Endodermal cell (in vitro differentiated cells): ENCODE measurements around the gene TNNI3K. TPM values are rescaled to one million over a fixed set of nuclear protein-coding genes. Genes with fewer than 3 reads are reported as not detected.

Experiments
- DNase-seq: peaks from one replicate; pipeline ENCODE4 v3.0.0-alpha.2; 2017
- H3K27ac ChIP-seq: 2 replicates; pipeline ENCODE4 v1.5.1; 2013; ENCODE audit warnings: mild to moderate bottlenecking, low read depth, low read length, moderate library complexity
- H3K27me3 ChIP-seq: 2 replicates; pipeline ENCODE4 v1.6.1; 2013; ENCODE audit warnings: mild to moderate bottlenecking, low read length, moderate library complexity; ENCODE audit not compliant: insufficient read depth, control insufficient read depth, poor library complexity, severe bottlenecking
- H3K36me3 ChIP-seq: 2 replicates; pipeline ENCODE4 v1.7.0; 2013; ENCODE audit warnings: mild to moderate bottlenecking, low read length, moderate library complexity; ENCODE audit not compliant: control insufficient read depth, insufficient read depth
- H3K4me1 ChIP-seq: one replicate; pipeline ENCODE4 v1.7.0; 2013; ENCODE audit warnings: low read length; ENCODE audit not compliant: control insufficient read depth, insufficient read depth
- H3K4me3 ChIP-seq: 2 replicates; pipeline ENCODE4 v1.5.1; 2013; ENCODE audit warnings: mild to moderate bottlenecking, low read length, moderate library complexity
- H3K9ac ChIP-seq: 2 replicates; pipeline ENCODE4 v1.6.1; 2013; ENCODE audit warnings: mild to moderate bottlenecking, low read length, moderate library complexity; ENCODE audit not compliant: poor library complexity, severe bottlenecking; ENCODE audit errors: extremely low read depth
- H3K9me3 ChIP-seq: 2 replicates; pipeline ENCODE4 v1.6.1; 2013; ENCODE audit warnings: mild to moderate bottlenecking, low read length, moderate library complexity; ENCODE audit not compliant: control insufficient read depth
- H3K27ac Mint-ChIP-seq: 2 replicates; pipeline ENCODE4 v1.8.0; 2020; ENCODE audit warnings: mixed read lengths
- H3K27me3 Mint-ChIP-seq: 2 replicates; pipeline ENCODE4 v1.8.0; 2021; ENCODE audit warnings: mild to moderate bottlenecking, mixed read lengths; ENCODE audit not compliant: insufficient read depth
- H3K36me3 Mint-ChIP-seq: 2 replicates; pipeline ENCODE4 v1.8.0; 2020; ENCODE audit warnings: low read depth, mixed read lengths
- H3K4me1 Mint-ChIP-seq: 2 replicates; pipeline ENCODE4 v1.8.0; 2020; ENCODE audit warnings: mixed read lengths
- H3K4me3 Mint-ChIP-seq: 2 replicates; pipeline ENCODE4 v1.8.0; 2020; ENCODE audit warnings: mild to moderate bottlenecking, moderate library complexity, mixed read lengths
- H3K9me3 Mint-ChIP-seq: 2 replicates; pipeline ENCODE4 v1.8.0; 2020; ENCODE audit warnings: mild to moderate bottlenecking, mixed read lengths
- WGBS, 2 experiments: methylation state at CpG; one replicate each; pipeline versions ENCODE4 v1.1.5 to v1.1.7; 2013; ENCODE audit warnings: missing lambda C conversion rate in 2 of 2, mixed read lengths in 1 of 2; ENCODE audit not compliant: insufficient coverage in 1 of 2, insufficient read length in 1 of 2; 5-methylcytosine and 5-hydroxymethylcytosine counted together
- total RNA-seq, 2 donors: library from RNA; stranded (reverse); fragmentation: NEBNext Ultra II Directional in 1 of 2; extraction: Animal tissue kit (Norgen Biotek cat#: 25700) in 1 of 2; gene quantifications; 2 replicates in 1 of 2; 3 replicates in 1 of 2; pipeline ENCODE4 v1.2.1, GENCODE V29; 2021
- TF ChIP-seq, protein P1 (sequence below): fragments of 200-600 bp; sonication (generic); conservative IDR thresholded peaks from 2 replicates; pipeline ENCODE4 v1.5.0; 2021; ENCODE audit warnings: antibody characterized with exemption, mild to moderate bottlenecking

TNNI3K gene
- total RNA-seq, 2 donors from 2014 or later, result 1.1 TPM; not detected in 1

GRCh38 chr1:74341702-74342339 is 106.6 kb downstream of the TNNI3K start:
- Mint-ChIP-seq H3K36me3 (no peaks in the 10 kb centered on the region), H3K27me3 (no peaks in the 10 kb centered on the region), H3K9me3 (no peaks in the 10 kb centered on the region), H3K4me1 (no peaks in the 10 kb centered on the region), H3K4me3 (no peak overlapping the region), H3K27ac (no peak overlapping the region)
- Histone ChIP-seq H3K36me3 (no peaks in the 10 kb centered on the region), H3K4me3 (no peak overlapping the region), H3K4me1 (no peaks in the 10 kb centered on the region), H3K27ac (no peak overlapping the region), H3K9ac (no peak overlapping the region), H3K27me3 (no peaks in the 10 kb centered on the region), H3K9me3 (no peaks in the 10 kb centered on the region)
- DNase-seq, result no peak
- TF ChIP-seq, protein P1, sequence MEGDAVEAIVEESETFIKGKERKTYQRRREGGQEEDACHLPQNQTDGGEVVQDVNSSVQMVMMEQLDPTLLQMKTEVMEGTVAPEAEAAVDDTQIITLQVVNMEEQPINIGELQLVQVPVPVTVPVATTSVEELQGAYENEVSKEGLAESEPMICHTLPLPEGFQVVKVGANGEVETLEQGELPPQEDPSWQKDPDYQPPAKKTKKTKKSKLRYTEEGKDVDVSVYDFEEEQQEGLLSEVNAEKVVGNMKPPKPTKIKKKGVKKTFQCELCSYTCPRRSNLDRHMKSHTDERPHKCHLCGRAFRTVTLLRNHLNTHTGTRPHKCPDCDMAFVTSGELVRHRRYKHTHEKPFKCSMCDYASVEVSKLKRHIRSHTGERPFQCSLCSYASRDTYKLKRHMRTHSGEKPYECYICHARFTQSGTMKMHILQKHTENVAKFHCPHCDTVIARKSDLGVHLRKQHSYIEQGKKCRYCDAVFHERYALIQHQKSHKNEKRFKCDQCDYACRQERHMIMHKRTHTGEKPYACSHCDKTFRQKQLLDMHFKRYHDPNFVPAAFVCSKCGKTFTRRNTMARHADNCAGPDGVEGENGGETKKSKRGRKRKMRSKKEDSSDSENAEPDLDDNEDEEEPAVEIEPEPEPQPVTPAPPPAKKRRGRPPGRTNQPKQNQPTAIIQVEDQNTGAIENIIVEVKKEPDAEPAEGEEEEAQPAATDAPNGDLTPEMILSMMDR, result no peak
- WGBS, 2 experiments, result 95 to 96% methylated on average over 4 of the region's 4 CpGs

DNA sequence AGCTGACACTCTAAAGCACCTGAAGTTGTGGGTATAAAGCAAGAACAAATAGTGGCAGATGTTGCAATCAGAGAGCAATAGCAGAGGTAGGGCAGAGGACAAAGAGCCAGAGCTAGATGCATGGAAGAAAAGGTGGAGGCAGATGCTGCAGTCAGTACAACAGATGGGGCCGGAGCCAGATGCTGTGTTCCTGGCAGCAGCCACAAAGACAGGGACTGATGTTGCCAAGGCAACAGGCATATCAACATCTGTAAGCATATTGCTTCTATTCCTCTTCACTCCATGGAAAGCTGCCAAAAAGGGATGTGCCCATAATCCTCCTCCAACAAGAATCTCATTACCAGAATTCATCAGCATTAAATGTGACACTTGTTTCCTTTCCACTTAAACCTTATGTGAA is 108.0 kb downstream of the TNNI3K start:
- Histone ChIP-seq H3K9me3 (no peaks in the 10 kb centered on the region), H3K4me3 (no peak overlapping the region), H3K4me1 (no peaks in the 10 kb centered on the region), H3K27me3 (no peaks in the 10 kb centered on the region), H3K9ac (no peak overlapping the region), H3K36me3 (no peaks in the 10 kb centered on the region), H3K27ac (no peak overlapping the region)
- DNase-seq, result no peak
- H3K4me3 Mint-ChIP-seq, result no peak overlapping the region
- no peak overlapping the region for H3K27ac Mint-ChIP-seq
- 60 to 88% methylated on average over 1 of the region's 1 CpG for WGBS, 2 experiments
- no peaks in the 10 kb centered on the region for H3K4me1 Mint-ChIP-seq
- no peaks in the 10 kb centered on the region for H3K27me3 Mint-ChIP-seq
- TF ChIP-seq, protein P1, result no peak
- H3K36me3 Mint-ChIP-seq, result no peaks in the 10 kb centered on the region
- H3K9me3 Mint-ChIP-seq, result peaks cover under 1% of the 10 kb centered on the region

GRCh38 chr1:74344387-74344786 is 109.2 kb downstream of the TNNI3K start:
- no peaks in the 10 kb centered on the region for H3K36me3 Mint-ChIP-seq
- 80 to 92% methylated on average over 1 of the region's 1 CpG for WGBS, 2 experiments
- Histone ChIP-seq H3K9me3 (no peaks in the 10 kb centered on the region), H3K9ac (no peak overlapping the region), H3K4me3 (no peak overlapping the region), H3K27ac (no peak overlapping the region), H3K4me1 (no peaks in the 10 kb centered on the region), H3K36me3 (no peaks in the 10 kb centered on the region), H3K27me3 (no peaks in the 10 kb centered on the region)
- no peaks in the 10 kb centered on the region for H3K27me3 Mint-ChIP-seq
- peaks cover 3% of the 10 kb centered on the region for H3K9me3 Mint-ChIP-seq
- H3K4me3 Mint-ChIP-seq, result no peak overlapping the region
- no peak overlapping the region for H3K27ac Mint-ChIP-seq
- no peak for DNase-seq
- no peaks in the 10 kb centered on the region for H3K4me1 Mint-ChIP-seq
- TF ChIP-seq, protein P1, result no peak
